Neural cell (in vitro differentiated cells): Measurements from ENCODE around the gene SFTPD.
A peak's percentile ranks its signal among the peaks of the same experiment; 100 is the strongest.

ENCODE experiments used
- EP300 ChIP-seq: fragments of 450-650 bp; conservative IDR thresholded peaks from 2 replicates; pipeline ENCODE4 v1.6.1; 2014; ENCODE audit warnings: antibody characterized with exemption, mild to moderate bottlenecking, moderate library complexity; ENCODE audit not compliant: poor library complexity, severe bottlenecking
- EZH2 ChIP-seq: fragments of 200-600, 300-800 bp; shearing (Covaris generic), sonication (generic); IDR thresholded peaks from 2 replicates; pipeline ENCODE4 v1.6.1; 2014; ENCODE audit warnings: antibody characterized with exemption, low read length, borderline replicate concordance, mild to moderate bottlenecking; ENCODE audit not compliant: insufficient read depth, poor library complexity, severe bottlenecking
- POLR2AphosphoS5 ChIP-seq: IDR thresholded peaks from 2 replicates; pipeline ENCODE4 v1.6.1; 2012
- SMC3 ChIP-seq: fragments of 450-650 bp; conservative IDR thresholded peaks from 2 replicates; pipeline ENCODE4 v1.6.1; 2014; ENCODE audit warnings: antibody characterized with exemption, mild to moderate bottlenecking, moderate library complexity; ENCODE audit not compliant: poor library complexity
- TAF1 ChIP-seq: IDR thresholded peaks from 2 replicates; pipeline ENCODE4 v1.6.1; 2012; ENCODE audit warnings: low read depth
- TF ChIP-seq, protein P1 (sequence below): fragments of 450-650 bp; IDR thresholded peaks from 2 replicates; pipeline ENCODE4 v1.5.1; 2014; ENCODE audit warnings: antibody characterized with exemption, mild to moderate bottlenecking, moderate library complexity; ENCODE audit not compliant: poor library complexity, severe bottlenecking
- TF ChIP-seq, protein P2 (sequence below): IDR thresholded peaks from 2 replicates; pipeline ENCODE4 v1.6.1; 2012; ENCODE audit warnings: borderline replicate concordance

GRCh38 chr10:79981450-79982361 is 32.8 kb upstream of the SFTPD start:
- TF ChIP-seq, protein P1, sequence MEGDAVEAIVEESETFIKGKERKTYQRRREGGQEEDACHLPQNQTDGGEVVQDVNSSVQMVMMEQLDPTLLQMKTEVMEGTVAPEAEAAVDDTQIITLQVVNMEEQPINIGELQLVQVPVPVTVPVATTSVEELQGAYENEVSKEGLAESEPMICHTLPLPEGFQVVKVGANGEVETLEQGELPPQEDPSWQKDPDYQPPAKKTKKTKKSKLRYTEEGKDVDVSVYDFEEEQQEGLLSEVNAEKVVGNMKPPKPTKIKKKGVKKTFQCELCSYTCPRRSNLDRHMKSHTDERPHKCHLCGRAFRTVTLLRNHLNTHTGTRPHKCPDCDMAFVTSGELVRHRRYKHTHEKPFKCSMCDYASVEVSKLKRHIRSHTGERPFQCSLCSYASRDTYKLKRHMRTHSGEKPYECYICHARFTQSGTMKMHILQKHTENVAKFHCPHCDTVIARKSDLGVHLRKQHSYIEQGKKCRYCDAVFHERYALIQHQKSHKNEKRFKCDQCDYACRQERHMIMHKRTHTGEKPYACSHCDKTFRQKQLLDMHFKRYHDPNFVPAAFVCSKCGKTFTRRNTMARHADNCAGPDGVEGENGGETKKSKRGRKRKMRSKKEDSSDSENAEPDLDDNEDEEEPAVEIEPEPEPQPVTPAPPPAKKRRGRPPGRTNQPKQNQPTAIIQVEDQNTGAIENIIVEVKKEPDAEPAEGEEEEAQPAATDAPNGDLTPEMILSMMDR: peak; percentile 46
- TF ChIP-seq EP300 (peak; percentile 13), EZH2 (peak; percentile 13), SMC3 (no peak), POLR2AphosphoS5 (peak; percentile 26), TAF1 (no peak)
- TF ChIP-seq, protein P2, sequence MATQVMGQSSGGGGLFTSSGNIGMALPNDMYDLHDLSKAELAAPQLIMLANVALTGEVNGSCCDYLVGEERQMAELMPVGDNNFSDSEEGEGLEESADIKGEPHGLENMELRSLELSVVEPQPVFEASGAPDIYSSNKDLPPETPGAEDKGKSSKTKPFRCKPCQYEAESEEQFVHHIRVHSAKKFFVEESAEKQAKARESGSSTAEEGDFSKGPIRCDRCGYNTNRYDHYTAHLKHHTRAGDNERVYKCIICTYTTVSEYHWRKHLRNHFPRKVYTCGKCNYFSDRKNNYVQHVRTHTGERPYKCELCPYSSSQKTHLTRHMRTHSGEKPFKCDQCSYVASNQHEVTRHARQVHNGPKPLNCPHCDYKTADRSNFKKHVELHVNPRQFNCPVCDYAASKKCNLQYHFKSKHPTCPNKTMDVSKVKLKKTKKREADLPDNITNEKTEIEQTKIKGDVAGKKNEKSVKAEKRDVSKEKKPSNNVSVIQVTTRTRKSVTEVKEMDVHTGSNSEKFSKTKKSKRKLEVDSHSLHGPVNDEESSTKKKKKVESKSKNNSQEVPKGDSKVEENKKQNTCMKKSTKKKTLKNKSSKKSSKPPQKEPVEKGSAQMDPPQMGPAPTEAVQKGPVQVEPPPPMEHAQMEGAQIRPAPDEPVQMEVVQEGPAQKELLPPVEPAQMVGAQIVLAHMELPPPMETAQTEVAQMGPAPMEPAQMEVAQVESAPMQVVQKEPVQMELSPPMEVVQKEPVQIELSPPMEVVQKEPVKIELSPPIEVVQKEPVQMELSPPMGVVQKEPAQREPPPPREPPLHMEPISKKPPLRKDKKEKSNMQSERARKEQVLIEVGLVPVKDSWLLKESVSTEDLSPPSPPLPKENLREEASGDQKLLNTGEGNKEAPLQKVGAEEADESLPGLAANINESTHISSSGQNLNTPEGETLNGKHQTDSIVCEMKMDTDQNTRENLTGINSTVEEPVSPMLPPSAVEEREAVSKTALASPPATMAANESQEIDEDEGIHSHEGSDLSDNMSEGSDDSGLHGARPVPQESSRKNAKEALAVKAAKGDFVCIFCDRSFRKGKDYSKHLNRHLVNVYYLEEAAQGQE: no peak
